Hematopoietic multipotent progenitor cell (in vitro differentiated cells): ENCODE measurements around the gene KIF1A. TPM values are rescaled to one million over a fixed set of nuclear protein-coding genes. Genes with fewer than 3 reads are reported as not detected.
A peak's percentile ranks its signal among the peaks of the same experiment; 100 is the strongest.
"Not testable (repeated sequence)": the region's sequence is repeated elsewhere in the genome, so short reads cannot be mapped to it uniquely, and the experiment has no call there.

Source experiments
- DNase-seq, 3 donors: peaks; one replicate each; pipeline ENCODE4 v3.0.0-alpha.2; 2011 to 2015; ENCODE audit warnings: low read depth in 2 of 3, low spot score in 2 of 3
- total RNA-seq: library from RNA; depleted of rRNA; stranded (reverse); fragments of >200 nt; gene quantifications from one replicate; pipeline ENCODE4 v1.2.3, GENCODE V29; 2012

The KIF1A gene
- total RNA-seq, 1 donor = not detected

GRCh38 chr2:240689975-240690374 is 130.0 kb downstream of the KIF1A start:
- no peak for DNase-seq

- no peak for DNase-seq
Measured at GRCh38 chr2:240688553-240688919, 131.5 kb downstream of the KIF1A start.

GRCh38 chr2:240687741-240688552 is 132.1 kb downstream of the KIF1A start:
- DNase-seq = no peak

- no peak for DNase-seq
Measured at GRCh38 chr2:240687045-240687740, 132.8 kb downstream of the KIF1A start.

- no peak for DNase-seq
Measured at GRCh38 chr2:240686460-240686859, 133.6 kb downstream of the KIF1A start.

GRCh38 chr2:240685771-240686371 is 134.1 kb downstream of the KIF1A start:
- peak in 1 of 3 donors; percentile 21 for DNase-seq

- DNase-seq = not testable (repeated sequence)
Measured at GRCh38 chr2:240683980-240684728, 135.9 kb downstream of the KIF1A start.

- DNase-seq = not testable (repeated sequence)
Measured at GRCh38 chr2:240683329-240683979, 136.6 kb downstream of the KIF1A start.

- not testable (repeated sequence) for DNase-seq
Measured at GRCh38 chr2:240682431-240683224, 137.4 kb downstream of the KIF1A start, which contains the start of gene AQP12B. Gene AQP12B (minus strand): TSS chr2:240682885. CDS start chr2:240682837, 48 bp downstream.

- not testable (repeated sequence) for DNase-seq
Measured at GRCh38 chr2:240680185-240680584, 139.8 kb downstream of the KIF1A start.

- not testable (repeated sequence) for DNase-seq
Measured at GRCh38 chr2:240678909-240679308, 141.1 kb downstream of the KIF1A start.

GRCh38 chr2:240678043-240678442 is 142.0 kb downstream of the KIF1A start:
- DNase-seq = not testable (repeated sequence)

GRCh38 chr2:240675345-240675744 is 144.7 kb downstream of the KIF1A start:
- not testable (repeated sequence) for DNase-seq

- not testable (repeated sequence) for DNase-seq
Measured at GRCh38 chr2:240674461-240675184, 145.4 kb downstream of the KIF1A start.

GRCh38 chr2:240672701-240673190 is 147.3 kb downstream of the KIF1A start:
- no peak for DNase-seq

- no peak for DNase-seq
Measured at GRCh38 chr2:240672076-240672700, 147.8 kb downstream of the KIF1A start.

- no peak for DNase-seq
Measured at GRCh38 chr2:240670950-240671349, 149.1 kb downstream of the KIF1A start.

- no peak for DNase-seq
Measured at GRCh38 chr2:240670402-240670801, 149.6 kb downstream of the KIF1A start.
